ENCODE data around the gene ATF4. TPM values are rescaled to one million over a fixed set of nuclear protein-coding genes. Genes with fewer than 3 reads are reported as not detected.

ATF4 gene
- total and polyA plus RNA-seq, 12 donors = 207 to 1,513 (median 346) TPM

- Histone ChIP-seq H3K4me1 (replicated peaks in 1 of 2) (no peaks in the 10 kb centered on the region), H3K27me3 (no peaks in the 10 kb centered on the region), H3K36me3 (replicated peaks in 1 of 2) (peaks cover 0 to 87% of the 10 kb centered on the region in 2 donors), H3K4me3 (no peak overlapping the region), H3K9me3 (replicated peaks in 1 of 3) (no peaks in the 10 kb centered on the region), H3K27ac (no peak overlapping the region)
- DNase-seq = peak in 1 of 7 donors; percentile 10
- intact Hi-C loops (cut with DNase I) = loop anchor here in 1 of 2 donors (10.0 kb wide), 1 partner anchor 166 kb away; the partner anchor contains the start of gene SYNGR1
- WGBS, 4 donors = 93 to 95% (median 94%) methylated on average over 13 of the region's 13 CpGs
- TF ChIP-seq POLR2A (IDR thresholded peaks at IDR 0.05) = no peak
Measured at GRCh38 chr22:39511226-39511625, 9.1 kb upstream of the ATF4 start.

- Histone ChIP-seq H3K9me3 (replicated peaks in 1 of 3) (no peaks in the 10 kb centered on the region), H3K27ac (no peak overlapping the region), H3K4me1 (replicated peaks in 1 of 2) (no peaks in the 10 kb centered on the region), H3K36me3 (replicated peaks in 1 of 2) (peaks cover 0 to 79% of the 10 kb centered on the region in 2 donors), H3K4me3 (no peak overlapping the region), H3K27me3 (no peaks in the 10 kb centered on the region)
- intact Hi-C loops (cut with DNase I) = loop anchor here in 1 of 2 donors (10.0 kb wide), 1 partner anchor 167 kb away; the partner anchor contains the start of gene SYNGR1
- DNase-seq = peak in 1 of 7 donors; percentile 14
- TF ChIP-seq CTCF (IDR thresholded peaks at IDR 0.05) (no peak), POLR2A (IDR thresholded peaks at IDR 0.05) (no peak)
- 85 to 92% (median 92%) methylated on average over 6 to 10 of the region's 10 CpGs; no CpG with 5 or more reads in 1 of the 4 donors for WGBS, 4 donors
Measured at GRCh38 chr22:39512026-39512425, 8.3 kb upstream of the ATF4 start.

- intact Hi-C loops (cut with DNase I) = loop anchor here in 1 of 2 donors (10.0 kb wide), 1 partner anchor 169 kb away; the partner anchor contains the start of gene SYNGR1
- Histone ChIP-seq H3K27me3 (no peaks in the 10 kb centered on the region), H3K27ac (peak overlapping the region in 2 of 5 donors; percentile 7 to 76), H3K4me3 (no peak overlapping the region), H3K9me3 (replicated peaks in 1 of 3) (no peaks in the 10 kb centered on the region), H3K36me3 (replicated peaks in 1 of 2) (peaks cover 0 to 67% of the 10 kb centered on the region in 2 donors), H3K4me1 (replicated peaks in 1 of 2) (peaks cover 0 to 6% of the 10 kb centered on the region in 2 donors)
- no peak for TF ChIP-seq POLR2A (IDR thresholded peaks at IDR 0.05)
- no peak for TF ChIP-seq CTCF (IDR thresholded peaks at IDR 0.05)
- 55 to 62% (median 61%) methylated on average over 13 to 18 of the region's 18 CpGs for WGBS, 4 donors
- peak in 6 of 7 donors; percentile 63 to 89 (median 78) for DNase-seq
Measured at GRCh38 chr22:39513791-39514190, 6.6 kb upstream of the ATF4 start.

GRCh38 chr22:39514373-39514973, 5.9 kb upstream of the ATF4 start:
- no peaks in the 10 kb centered on the region for H3K27me3 ChIP-seq
- DNase-seq = peak in 4 of 7 donors; percentile 58 to 88 (median 71)
- TF ChIP-seq CTCF (IDR thresholded peaks at IDR 0.05) (peak; percentile 38 to 77 (median 62)), POLR2A (IDR thresholded peaks at IDR 0.05) (no peak)
- H3K4me1 ChIP-seq (replicated peaks in 1 of 2) = peaks cover 0 to 12% of the 10 kb centered on the region in 2 donors
- no peaks in the 10 kb centered on the region for H3K9me3 ChIP-seq (replicated peaks in 1 of 3)
- H3K36me3 ChIP-seq (replicated peaks in 1 of 2) = peaks cover 0 to 61% of the 10 kb centered on the region in 2 donors
- peak overlapping the region in 2 of 5 donors; percentile 7 to 76 for H3K27ac ChIP-seq
- intact Hi-C loops (cut with DNase I) = loop anchor here in 1 of 2 donors (10.0 kb wide), 1 partner anchor 170 kb away; the partner anchor contains the start of gene SYNGR1
- WGBS, 4 donors = 53 to 60% (median 56%) methylated on average over 8 of the region's 8 CpGs
- no peak overlapping the region for H3K4me3 ChIP-seq
